GM12864 (cell line): ENCODE results near the gene SAMD11.

ENCODE experiments used
- DNase-seq: peaks from one replicate; pipeline ENCODE4 v3.0.0-alpha.2; 2011; ENCODE audit warnings: low read depth
- H3K4me3 ChIP-seq: 2 replicates; pipeline ENCODE4 v1.5.1; 2011; ENCODE audit warnings: mild to moderate bottlenecking, low read depth, low read length, control low read depth
- CTCF ChIP-seq: IDR thresholded peaks from 2 replicates; pipeline ENCODE4 v1.5.1; 2011; ENCODE audit warnings: low read depth, mild to moderate bottlenecking, moderate library complexity, low read length, control low read depth, inconsistent platforms; ENCODE audit errors: missing control alignments

Gene SAMD11

GRCh38 chr1:913491-914130 lies 10.1 kb upstream of the SAMD11 start:
- TF ChIP-seq CTCF: no peak
- no peak for DNase-seq
- no peak overlapping the region for H3K4me3 ChIP-seq

DNA sequence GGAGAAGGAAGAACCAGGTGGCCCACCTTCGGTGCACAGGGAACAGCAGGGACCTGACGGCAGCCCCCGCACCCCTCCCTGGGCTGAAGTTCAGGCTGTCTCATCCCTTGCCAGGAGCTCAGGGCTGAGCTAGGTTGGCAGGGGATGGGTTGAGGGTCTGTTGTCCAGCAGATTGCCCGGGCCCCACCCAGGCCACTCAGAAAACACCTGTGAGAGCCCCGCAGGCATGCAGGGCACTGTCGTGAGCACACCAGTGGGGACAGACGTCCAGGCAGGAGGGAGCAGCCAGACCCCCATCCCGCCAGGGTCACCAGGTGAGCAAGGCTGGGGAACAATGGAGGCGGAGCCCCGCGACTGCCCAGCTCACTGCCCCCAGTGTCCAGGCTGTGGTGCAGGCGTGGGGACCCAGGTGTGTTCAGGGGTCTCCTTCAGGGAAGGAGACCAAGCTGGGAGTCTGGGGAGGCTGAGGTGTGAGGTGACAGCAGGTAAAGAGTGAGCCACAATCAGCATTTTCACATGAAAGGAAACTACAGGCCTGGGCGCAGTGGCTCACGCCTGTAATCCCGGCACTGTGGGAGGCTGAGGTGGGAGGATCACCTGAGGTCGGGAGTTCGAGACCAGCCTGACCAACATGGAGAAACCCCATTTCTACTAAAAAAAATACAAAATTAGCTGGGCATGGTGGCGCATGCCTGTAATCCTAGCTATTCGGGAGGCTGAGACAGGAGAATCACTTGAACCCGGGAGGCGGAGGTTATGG lies 9.4 kb upstream of the SAMD11 start:
- no peak overlapping the region for H3K4me3 ChIP-seq
- no peak for TF ChIP-seq CTCF
- DNase-seq: no peak

DNA sequence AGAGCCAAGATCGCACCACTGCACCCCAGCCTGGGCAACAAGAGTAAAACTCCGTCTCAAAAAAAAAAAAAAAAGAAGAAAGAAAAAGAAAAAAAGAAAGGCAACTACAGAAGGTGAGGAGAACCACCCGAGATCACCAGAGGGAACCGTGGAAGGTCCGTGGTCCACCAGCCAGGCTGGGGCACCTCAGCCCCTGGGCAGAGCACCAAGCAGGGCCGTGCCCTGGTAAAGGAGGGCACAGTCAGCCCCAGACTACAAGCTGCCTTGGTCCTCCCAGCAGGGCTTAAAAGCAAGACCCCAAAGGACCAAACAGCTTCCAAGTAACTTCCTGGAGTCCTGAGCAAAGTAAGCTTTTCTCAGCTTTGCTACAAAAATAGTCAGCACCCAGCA lies 8.8 kb upstream of the SAMD11 start:
- TF ChIP-seq CTCF: no peak
- H3K4me3 ChIP-seq: no peak overlapping the region
- DNase-seq: no peak

DNA sequence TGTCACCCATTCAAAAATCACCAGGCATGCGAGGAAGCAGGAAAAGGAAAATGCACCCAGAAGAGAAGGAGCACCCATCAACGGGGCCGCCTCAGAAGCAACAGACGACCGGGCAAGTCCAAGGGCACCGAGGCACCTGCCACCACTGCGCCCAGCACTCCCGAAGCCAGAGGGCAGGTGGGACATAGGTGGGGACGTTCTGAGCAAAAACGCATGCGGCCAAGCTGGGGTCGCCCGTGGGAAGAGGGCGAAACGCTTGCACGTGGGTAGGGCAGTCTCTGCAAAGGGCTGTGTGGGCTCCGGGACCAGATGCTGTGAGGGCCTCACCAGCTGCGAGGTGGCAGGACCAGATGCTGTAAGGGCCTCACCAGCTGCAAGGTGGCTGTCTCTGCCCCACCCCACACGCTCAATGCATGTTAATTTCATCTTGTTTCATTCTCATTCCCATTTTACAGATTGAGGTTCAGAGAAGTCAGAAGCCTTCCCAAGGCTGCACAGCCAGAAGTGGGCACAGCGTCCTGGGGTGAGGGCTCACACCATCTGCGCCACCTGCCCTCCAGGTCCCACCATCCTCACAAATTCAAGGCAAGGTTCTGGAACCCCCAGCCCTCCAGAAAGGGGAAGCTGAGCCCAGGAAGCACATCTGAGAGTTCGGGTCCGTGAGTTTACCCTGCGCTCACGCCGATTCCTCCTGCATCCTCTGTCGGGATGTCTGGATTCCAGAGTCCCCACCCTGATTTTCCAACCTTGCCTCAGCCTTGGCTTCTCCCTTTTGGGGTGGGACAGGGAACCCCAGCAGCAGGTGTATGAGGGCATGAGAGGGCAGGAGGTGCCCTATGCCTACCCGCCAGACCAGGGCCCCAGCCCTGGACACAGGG lies 8.2 kb upstream of the SAMD11 start:
- TF ChIP-seq CTCF: no peak
- no peak overlapping the region for H3K4me3 ChIP-seq
- DNase-seq: no peak

GRCh38 chr1:916173-917075 lies 7.3 kb upstream of the SAMD11 start:
- TF ChIP-seq CTCF: no peak
- DNase-seq: no peak
- H3K4me3 ChIP-seq: no peak overlapping the region

- TF ChIP-seq CTCF: no peak
- no peak for DNase-seq
Observed at GRCh38 chr1:917076-917459, 6.7 kb upstream of the SAMD11 start.

More at GRCh38 chr1:917076-917459, 6.7 kb upstream of the SAMD11 start:
- H3K4me3 ChIP-seq: no peak overlapping the region
